GM21825 (cell line): ENCODE results near the gene PREX1.

ENCODE experiments used
- ATAC-seq: cut with Tn5 transposase; IDR thresholded peaks from one replicate; pipeline ENCODE4 v1.9.1; 2021; ENCODE audit warnings: mild to moderate bottlenecking, moderate library complexity; ENCODE audit not compliant: unreplicated experiment

PREX1 gene

GRCh38 chr20:48644286-48644828 lies 183.4 kb downstream of the PREX1 start:
- no peak for ATAC-seq

DNA sequence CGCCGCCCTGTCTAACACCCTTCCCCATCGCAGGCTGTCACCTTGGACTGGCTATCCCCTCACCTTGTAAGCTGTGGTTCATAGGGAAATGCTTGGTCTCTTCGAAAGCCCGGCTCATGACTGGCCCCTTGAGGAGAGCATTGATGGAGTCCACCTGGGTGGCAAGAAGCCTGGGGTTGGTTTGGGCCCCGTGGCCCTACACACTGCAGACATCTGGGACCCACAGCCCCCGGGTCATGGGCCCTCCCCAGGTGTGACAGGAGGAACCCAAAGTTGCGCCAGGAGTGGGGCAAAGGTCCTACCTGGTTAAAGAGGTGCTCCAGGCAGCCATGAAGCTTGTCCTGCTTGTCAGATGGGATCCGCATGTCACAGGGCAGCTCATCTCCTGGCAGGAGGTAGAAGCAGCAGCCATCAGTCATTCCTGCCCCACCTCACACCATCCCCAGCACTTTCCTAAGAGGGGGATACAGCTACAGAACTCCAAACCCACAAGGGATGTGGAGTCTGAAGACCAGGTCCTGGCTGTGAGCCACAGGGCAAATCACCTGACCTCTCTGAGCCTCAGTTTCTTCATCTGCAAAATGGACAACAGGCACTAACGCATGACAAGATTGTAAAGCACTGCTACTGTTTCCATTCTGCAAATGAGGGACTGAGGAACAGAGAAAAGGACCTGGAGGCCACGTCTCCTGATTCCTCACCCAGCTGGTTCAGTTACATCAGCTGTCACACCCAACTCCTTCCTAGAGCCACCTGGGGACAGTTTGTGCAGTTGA lies 185.5 kb downstream of the PREX1 start:
- ATAC-seq = no peak

- ATAC-seq = no peak
Observed at GRCh38 chr20:48640871-48641270, 186.9 kb downstream of the PREX1 start.

GRCh38 chr20:48639899-48640298 lies 187.9 kb downstream of the PREX1 start:
- ATAC-seq = no peak

- no peak for ATAC-seq
Observed at GRCh38 chr20:48638546-48638945, 189.3 kb downstream of the PREX1 start.

DNA sequence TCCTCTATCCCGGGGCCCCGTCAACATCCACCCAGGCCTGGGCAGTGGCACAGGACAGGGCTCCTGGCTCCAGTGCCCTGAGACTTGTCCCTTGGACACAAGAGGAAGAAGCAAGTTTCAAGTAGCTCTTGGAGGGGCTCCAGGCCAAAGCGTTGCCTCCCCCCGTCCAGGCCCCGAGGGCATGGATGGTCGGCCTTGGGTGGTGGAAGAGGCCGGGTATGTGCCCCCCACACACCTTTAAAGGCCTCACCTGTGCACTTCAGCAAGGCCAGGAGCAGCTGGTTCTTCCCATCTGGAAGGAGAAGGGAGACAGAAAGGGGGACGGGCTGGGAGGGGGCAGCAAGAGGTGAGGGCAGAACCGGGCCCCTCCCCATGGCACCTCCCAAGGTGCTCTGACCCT lies 190.3 kb downstream of the PREX1 start:
- no peak for ATAC-seq

GRCh38 chr20:48636301-48636700 lies 191.5 kb downstream of the PREX1 start:
- ATAC-seq = no peak

DNA sequence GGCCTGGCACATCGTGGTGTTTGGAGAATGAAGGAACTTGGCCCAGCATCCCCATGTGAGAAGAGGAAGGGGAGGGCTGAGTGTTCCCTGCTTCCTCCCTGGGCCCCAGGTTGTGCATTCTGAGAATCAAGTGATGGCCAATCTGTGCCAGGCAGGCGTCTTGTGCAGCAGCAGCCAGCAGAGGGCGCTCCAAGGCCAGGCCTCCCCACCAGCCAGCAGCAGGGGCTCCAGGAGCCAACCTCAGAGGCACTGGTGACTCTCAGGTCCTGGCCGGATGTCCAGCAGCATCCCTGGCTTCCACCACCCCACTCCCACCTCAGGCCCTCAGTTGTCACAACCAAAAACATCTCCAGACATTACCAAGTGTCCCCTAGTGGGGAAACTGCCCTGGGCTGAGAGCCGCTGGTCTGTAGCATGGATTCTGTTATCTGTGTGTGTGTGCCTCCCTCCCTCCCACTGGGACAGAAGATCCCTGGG lies 192.0 kb downstream of the PREX1 start:
- ATAC-seq = no peak

- ATAC-seq = no peak
Observed at GRCh38 chr20:48635361-48635760, 192.4 kb downstream of the PREX1 start.

DNA sequence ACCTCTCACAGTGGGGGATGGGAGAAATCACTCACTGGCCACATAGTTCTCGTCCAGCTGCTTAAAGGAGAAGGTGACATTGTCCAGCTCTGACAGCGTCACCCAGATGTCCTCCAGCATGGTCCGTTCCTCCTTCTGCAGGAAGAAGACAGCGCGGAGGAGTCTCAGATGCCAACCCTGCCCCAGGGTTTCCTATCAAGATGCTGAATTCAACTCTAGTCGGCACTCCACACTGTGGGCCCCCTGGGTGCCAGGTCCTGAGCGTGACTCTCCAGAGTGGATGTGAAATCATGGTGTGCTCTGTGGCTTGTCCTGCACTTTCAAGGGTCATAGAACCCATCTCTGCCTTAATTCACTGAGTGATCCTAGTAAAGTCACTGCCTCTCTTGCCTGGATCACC lies 193.2 kb downstream of the PREX1 start:
- ATAC-seq = no peak

DNA sequence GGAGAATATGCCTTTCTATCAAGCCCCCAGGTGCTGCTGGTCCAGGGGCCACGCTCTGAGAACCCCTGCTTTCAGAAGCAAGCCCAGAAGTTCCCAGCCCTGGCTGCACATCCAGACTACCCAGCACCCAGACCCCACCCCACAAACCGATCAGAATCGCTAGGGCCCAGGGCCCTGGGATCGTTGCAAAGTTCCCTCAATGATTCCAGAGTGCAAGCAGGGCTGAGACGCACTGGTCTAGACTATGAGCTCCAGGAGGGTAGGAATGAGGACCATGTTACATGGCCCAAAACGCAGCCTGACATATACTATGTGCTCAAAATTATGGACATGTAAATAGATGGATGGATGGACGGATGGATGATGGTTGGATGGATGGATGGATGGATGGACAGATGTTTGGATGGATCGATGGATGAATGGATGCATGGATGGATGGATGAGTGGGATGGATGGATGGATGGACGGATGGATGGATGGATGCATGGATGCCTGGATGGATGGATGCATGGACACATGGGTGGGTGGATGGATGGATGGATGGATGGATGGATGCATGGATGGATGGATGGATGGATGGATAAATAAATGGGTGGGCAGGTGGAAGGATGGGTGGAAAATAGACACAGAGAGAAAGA lies 194.1 kb downstream of the PREX1 start:
- no peak for ATAC-seq

GRCh38 chr20:48632825-48633619 lies 194.8 kb downstream of the PREX1 start:
- ATAC-seq = no peak

- ATAC-seq = no peak
Observed at GRCh38 chr20:48632017-48632824, 195.6 kb downstream of the PREX1 start.

DNA sequence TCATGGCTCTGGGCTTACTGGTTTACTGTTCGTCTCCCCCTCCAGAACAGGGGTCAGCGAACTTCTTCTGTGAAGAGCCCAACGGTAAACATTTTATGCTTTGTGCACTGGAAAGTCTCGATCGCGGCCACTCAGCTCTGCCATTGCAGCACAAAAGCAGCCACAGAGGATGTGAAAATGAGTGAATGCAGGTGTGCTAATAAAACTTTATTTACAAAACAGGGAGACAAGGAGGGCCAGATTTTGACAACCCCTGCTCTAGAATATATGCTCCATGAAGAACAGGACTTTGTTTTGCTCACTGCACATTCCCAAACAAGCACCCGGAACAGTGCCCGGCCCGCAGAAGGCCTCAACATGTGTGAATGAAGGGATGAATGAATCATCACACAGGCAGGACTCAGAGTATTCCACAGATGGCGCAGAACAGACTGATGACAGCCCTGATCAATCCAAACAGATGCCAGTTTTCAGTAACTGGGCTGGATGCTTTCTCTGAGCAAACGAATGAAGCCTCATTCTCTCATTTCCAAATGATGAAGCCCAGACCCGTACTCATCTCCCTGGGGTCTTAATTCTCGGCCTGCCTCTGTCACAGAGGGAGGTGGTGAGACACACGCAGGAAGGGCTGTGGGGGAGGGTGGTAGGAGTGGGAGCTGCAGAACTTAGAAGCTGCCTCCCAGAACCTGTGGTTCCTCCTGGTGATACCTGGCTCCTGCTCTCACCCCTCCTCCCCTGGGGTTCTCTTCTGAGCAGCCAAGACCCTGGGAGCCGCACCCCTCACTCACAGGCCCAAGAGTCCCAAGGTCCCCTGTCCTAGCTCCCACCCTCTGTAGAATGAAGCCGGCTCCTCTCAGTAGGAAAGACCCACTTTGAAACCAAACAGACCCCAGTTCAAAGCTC lies 196.4 kb downstream of the PREX1 start:
- no peak for ATAC-seq

- ATAC-seq = no peak
Observed at GRCh38 chr20:48630342-48631075, 197.3 kb downstream of the PREX1 start.

DNA sequence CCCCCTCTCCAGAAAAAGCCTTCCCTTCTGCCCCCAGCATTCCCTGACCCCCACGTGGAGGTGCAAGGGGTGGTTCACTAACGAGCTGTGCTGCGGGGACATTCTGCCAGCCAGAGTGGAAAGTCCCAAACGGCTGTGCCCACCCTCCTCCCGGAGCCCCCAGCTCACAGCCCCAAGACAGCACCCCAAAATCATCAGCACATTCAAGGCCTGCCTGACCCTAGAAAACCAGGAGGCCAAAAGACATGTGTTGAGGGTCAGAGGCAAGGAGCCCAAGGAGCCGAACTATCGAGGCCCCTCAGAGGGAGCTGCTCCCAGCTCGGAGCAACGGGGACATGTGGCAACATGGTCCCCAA lies 197.9 kb downstream of the PREX1 start:
- no peak for ATAC-seq

DNA sequence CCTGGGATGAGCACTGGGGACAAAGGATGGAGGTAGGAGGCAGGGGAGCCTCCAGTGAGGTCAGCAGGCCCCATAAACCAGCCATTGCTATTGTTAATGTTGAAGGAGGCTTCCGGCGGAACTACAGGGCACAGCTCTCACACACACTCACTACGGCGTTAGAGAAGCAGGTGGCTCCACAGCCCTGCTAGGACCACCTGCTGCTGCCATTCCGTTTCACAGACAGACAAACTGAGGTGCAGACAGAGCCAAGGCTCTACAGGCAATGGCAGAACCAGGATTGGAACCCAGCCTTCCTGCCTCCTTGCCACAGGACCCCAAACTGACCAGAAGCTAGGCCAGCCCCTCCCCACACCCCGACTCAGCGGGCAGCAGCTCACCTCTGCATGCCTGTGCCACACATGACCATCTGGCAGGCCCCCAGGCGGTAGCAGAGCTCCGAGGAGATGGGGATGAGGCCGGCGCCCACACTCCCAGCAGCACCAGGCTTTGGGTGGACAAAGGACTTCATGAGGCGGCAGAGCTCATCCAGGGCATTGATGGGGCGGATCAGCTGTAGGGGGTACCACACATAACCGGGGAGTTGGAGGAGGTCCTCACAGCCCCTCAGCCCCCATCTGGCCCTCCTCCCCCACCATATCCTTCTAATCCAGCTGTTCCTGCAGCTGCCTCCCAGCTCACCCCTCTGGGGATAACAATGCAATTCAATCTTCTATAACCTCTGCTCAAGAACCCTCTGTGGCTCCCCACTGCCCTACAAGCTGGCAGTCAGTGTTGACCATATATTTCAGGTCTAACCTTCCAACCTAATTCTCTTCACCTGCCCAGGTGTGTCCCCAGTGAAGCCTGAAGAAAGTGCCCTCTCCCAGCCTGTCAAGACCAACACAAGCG lies 198.5 kb downstream of the PREX1 start:
- ATAC-seq = no peak

DNA sequence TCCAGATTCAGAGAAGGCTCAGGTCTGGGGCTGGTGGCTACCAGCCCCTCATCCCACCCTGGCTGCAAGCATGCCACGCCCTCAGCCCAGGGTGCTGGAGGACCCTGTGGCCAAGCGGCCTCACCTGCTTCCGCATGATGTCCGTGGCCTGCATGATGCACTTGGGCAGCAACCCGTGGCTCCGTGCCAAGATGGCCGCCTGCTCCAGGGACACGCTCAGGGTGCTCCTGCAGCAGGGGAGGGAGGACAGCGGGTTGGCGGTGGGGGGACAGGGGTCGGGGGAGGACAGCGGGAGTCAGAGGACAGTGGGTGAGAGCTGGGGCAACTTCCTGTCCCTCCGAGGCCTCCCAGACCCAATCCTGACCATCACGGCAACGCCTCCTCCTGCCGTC lies 200.1 kb downstream of the PREX1 start:
- no peak for ATAC-seq
